Liver (tissue), 3 donors: ENCODE data around the gene UBE2QL1.

Experiments
- TF ChIP-seq, protein P1 (sequence below): fragments of 150-350 bp; IDR thresholded peaks from 2 replicates; pipeline ENCODE4 v1.5.1; 2017; ENCODE audit warnings: improper control_type of control experiment, low read depth, low read length; ENCODE audit not compliant: missing input control
- TF ChIP-seq, protein P2 (sequence below): IDR thresholded peaks from 2 replicates; pipeline ENCODE4 v1.6.1; 2016; ENCODE audit warnings: antibody characterized with exemption
- TF ChIP-seq, protein P3 (sequence below): IDR thresholded peaks from 2 replicates; pipeline ENCODE4 v1.6.1; 2016; ENCODE audit warnings: antibody characterized with exemption
- donor health status: healthy.
- donor health status: healthy.

DNA sequence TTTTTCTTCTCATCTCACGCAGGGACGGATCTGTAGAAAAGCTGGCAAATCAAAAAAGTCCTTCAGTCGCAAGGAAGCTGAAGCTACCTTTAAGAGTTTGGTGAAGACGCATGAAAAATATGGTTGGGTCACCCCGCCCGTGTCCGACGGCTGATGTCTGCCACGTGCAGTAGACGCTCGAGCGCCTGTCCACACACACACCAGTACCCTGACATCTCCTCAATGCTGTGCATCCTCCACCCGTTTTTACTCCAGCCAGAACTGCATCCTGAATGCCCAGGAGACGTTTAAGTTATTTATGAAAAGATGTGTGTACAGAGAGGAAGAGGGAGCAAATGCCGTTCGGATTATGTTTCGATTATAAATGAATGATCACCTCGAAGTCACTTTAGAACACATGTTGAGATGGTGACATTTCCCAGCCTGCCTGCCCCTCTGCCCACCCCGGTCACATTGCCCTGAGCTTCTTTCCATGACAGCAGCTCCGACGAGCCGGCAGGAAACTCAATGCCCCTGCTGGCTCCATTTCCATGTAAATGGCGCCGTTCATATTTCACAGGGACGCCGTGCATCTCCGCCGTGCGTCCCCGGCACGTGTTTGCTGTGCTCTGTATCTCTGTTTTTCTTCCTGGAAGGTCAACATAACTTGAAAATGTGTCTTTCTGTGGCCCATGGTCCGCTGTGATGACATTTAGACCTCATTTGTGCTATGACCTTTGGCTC lies 42.7 kb downstream of the UBE2QL1 start:
- TF ChIP-seq, protein P1, sequence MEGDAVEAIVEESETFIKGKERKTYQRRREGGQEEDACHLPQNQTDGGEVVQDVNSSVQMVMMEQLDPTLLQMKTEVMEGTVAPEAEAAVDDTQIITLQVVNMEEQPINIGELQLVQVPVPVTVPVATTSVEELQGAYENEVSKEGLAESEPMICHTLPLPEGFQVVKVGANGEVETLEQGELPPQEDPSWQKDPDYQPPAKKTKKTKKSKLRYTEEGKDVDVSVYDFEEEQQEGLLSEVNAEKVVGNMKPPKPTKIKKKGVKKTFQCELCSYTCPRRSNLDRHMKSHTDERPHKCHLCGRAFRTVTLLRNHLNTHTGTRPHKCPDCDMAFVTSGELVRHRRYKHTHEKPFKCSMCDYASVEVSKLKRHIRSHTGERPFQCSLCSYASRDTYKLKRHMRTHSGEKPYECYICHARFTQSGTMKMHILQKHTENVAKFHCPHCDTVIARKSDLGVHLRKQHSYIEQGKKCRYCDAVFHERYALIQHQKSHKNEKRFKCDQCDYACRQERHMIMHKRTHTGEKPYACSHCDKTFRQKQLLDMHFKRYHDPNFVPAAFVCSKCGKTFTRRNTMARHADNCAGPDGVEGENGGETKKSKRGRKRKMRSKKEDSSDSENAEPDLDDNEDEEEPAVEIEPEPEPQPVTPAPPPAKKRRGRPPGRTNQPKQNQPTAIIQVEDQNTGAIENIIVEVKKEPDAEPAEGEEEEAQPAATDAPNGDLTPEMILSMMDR: no peak
- TF ChIP-seq, protein P2, sequence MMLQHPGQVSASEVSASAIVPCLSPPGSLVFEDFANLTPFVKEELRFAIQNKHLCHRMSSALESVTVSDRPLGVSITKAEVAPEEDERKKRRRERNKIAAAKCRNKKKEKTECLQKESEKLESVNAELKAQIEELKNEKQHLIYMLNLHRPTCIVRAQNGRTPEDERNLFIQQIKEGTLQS: no peak
- TF ChIP-seq, protein P3, sequence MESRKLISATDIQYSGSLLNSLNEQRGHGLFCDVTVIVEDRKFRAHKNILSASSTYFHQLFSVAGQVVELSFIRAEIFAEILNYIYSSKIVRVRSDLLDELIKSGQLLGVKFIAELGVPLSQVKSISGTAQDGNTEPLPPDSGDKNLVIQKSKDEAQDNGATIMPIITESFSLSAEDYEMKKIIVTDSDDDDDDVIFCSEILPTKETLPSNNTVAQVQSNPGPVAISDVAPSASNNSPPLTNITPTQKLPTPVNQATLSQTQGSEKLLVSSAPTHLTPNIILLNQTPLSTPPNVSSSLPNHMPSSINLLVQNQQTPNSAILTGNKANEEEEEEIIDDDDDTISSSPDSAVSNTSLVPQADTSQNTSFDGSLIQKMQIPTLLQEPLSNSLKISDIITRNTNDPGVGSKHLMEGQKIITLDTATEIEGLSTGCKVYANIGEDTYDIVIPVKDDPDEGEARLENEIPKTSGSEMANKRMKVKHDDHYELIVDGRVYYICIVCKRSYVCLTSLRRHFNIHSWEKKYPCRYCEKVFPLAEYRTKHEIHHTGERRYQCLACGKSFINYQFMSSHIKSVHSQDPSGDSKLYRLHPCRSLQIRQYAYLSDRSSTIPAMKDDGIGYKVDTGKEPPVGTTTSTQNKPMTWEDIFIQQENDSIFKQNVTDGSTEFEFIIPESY: no peak
